Measurements from ENCODE around the gene NRP2. TPM values are rescaled to one million over a fixed set of nuclear protein-coding genes. Genes with fewer than 3 reads are reported as not detected.
A peak's percentile ranks its signal among the peaks of the same experiment; 100 is the strongest.

The NRP2 gene
- total and polyA plus RNA-seq, 2 donors: 6.4 to 11.7 TPM

GRCh38 chr2:205730191-205730590, 47.9 kb downstream of the NRP2 start:
- 80% methylated on average over 9 of the region's 9 CpGs for WGBS
- Histone ChIP-seq H3K36me3 (ENCODE audit: control insufficient read depth in 2 of 2, insufficient read depth in 2 of 2, low read length in 1 of 2) (peaks cover 0 to 2% of the 10 kb centered on the region in 2 donors), H3K27ac (ENCODE audit: low read depth in 1 of 2, low read length in 1 of 2) (no peak overlapping the region), H3K4me1 (ENCODE audit: control insufficient read depth in 2 of 2, insufficient read depth in 2 of 2, low read length in 2 of 2) (peaks cover 0 to 3% of the 10 kb centered on the region in 2 donors), H3K4me3 (ENCODE audit: low read length in 2 of 2) (no peak overlapping the region), H3K27me3 (ENCODE audit: control insufficient read depth in 2 of 2, insufficient read depth in 1 of 2, low read length in 1 of 2) (no peaks in the 10 kb centered on the region), H3K9me3 (ENCODE audit: control insufficient read depth in 2 of 2, insufficient read depth in 1 of 2, low read length in 1 of 2) (no peaks in the 10 kb centered on the region)
- no peak for DNase-seq (ENCODE audit: low read depth in 6 of 9, low spot score in 9 of 9)

GRCh38 chr2:205730701-205731582, 48.6 kb downstream of the NRP2 start:
- Histone ChIP-seq H3K9me3 (ENCODE audit: control insufficient read depth in 2 of 2, insufficient read depth in 1 of 2, low read length in 1 of 2) (no peaks in the 10 kb centered on the region), H3K4me3 (ENCODE audit: low read length in 2 of 2) (no peak overlapping the region), H3K4me1 (ENCODE audit: control insufficient read depth in 2 of 2, insufficient read depth in 2 of 2, low read length in 2 of 2) (peaks cover 0 to 3% of the 10 kb centered on the region in 2 donors), H3K27me3 (ENCODE audit: control insufficient read depth in 2 of 2, insufficient read depth in 1 of 2, low read length in 1 of 2) (no peaks in the 10 kb centered on the region), H3K36me3 (ENCODE audit: control insufficient read depth in 2 of 2, insufficient read depth in 2 of 2, low read length in 1 of 2) (peaks cover 0 to 2% of the 10 kb centered on the region in 2 donors), H3K27ac (ENCODE audit: low read depth in 1 of 2, low read length in 1 of 2) (no peak overlapping the region)
- no peak for DNase-seq (ENCODE audit: low read depth in 6 of 9, low spot score in 9 of 9)
- 93% methylated on average over 9 of the region's 9 CpGs for WGBS

- 93% methylated on average over 4 of the region's 4 CpGs for WGBS
- Histone ChIP-seq H3K27ac (ENCODE audit: low read depth in 1 of 2, low read length in 1 of 2) (no peak overlapping the region), H3K36me3 (ENCODE audit: control insufficient read depth in 2 of 2, insufficient read depth in 2 of 2, low read length in 1 of 2) (no peaks in the 10 kb centered on the region), H3K4me3 (ENCODE audit: low read length in 2 of 2) (no peak overlapping the region), H3K27me3 (ENCODE audit: control insufficient read depth in 2 of 2, insufficient read depth in 1 of 2, low read length in 1 of 2) (no peaks in the 10 kb centered on the region), H3K4me1 (ENCODE audit: control insufficient read depth in 2 of 2, insufficient read depth in 2 of 2, low read length in 2 of 2) (peaks cover 0 to 3% of the 10 kb centered on the region in 2 donors), H3K9me3 (ENCODE audit: control insufficient read depth in 2 of 2, insufficient read depth in 1 of 2, low read length in 1 of 2) (no peaks in the 10 kb centered on the region)
- no peak for DNase-seq (ENCODE audit: low read depth in 6 of 9, low spot score in 9 of 9)
These were observed 49.3 kb downstream of the NRP2 start for GRCh38 chr2:205731583-205731981.

- H3K9me3 ChIP-seq (ENCODE audit: control insufficient read depth in 2 of 2, insufficient read depth in 1 of 2, low read length in 1 of 2): no peaks in the 10 kb centered on the region
- peaks cover 0 to 3% of the 10 kb centered on the region in 2 donors for H3K4me1 ChIP-seq (ENCODE audit: control insufficient read depth in 2 of 2, insufficient read depth in 2 of 2, low read length in 2 of 2)
- no peaks in the 10 kb centered on the region for H3K36me3 ChIP-seq (ENCODE audit: control insufficient read depth in 2 of 2, insufficient read depth in 2 of 2, low read length in 1 of 2)
- H3K27me3 ChIP-seq (ENCODE audit: control insufficient read depth in 2 of 2, insufficient read depth in 1 of 2, low read length in 1 of 2): no peaks in the 10 kb centered on the region
- no peak for DNase-seq (ENCODE audit: low read depth in 6 of 9, low spot score in 9 of 9)
- no peak overlapping the region for H3K4me3 ChIP-seq (ENCODE audit: low read length in 2 of 2)
- no peak overlapping the region for H3K27ac ChIP-seq (ENCODE audit: low read depth in 1 of 2, low read length in 1 of 2)
- WGBS: 98% methylated on average over 9 of the region's 9 CpGs
These were observed 50.0 kb downstream of the NRP2 start for GRCh38 chr2:205732314-205732713.

GRCh38 chr2:205733082-205733481, 50.8 kb downstream of the NRP2 start:
- Histone ChIP-seq H3K9me3 (ENCODE audit: control insufficient read depth in 2 of 2, insufficient read depth in 1 of 2, low read length in 1 of 2) (no peaks in the 10 kb centered on the region), H3K4me1 (ENCODE audit: control insufficient read depth in 2 of 2, insufficient read depth in 2 of 2, low read length in 2 of 2) (peaks cover 0 to 3% of the 10 kb centered on the region in 2 donors), H3K27ac (ENCODE audit: low read depth in 1 of 2, low read length in 1 of 2) (no peak overlapping the region), H3K4me3 (ENCODE audit: low read length in 2 of 2) (no peak overlapping the region), H3K27me3 (ENCODE audit: control insufficient read depth in 2 of 2, insufficient read depth in 1 of 2, low read length in 1 of 2) (no peaks in the 10 kb centered on the region), H3K36me3 (ENCODE audit: control insufficient read depth in 2 of 2, insufficient read depth in 2 of 2, low read length in 1 of 2) (no peaks in the 10 kb centered on the region)
- 97% methylated on average over 9 of the region's 9 CpGs for WGBS
- DNase-seq (ENCODE audit: low read depth in 6 of 9, low spot score in 9 of 9): no peak

GRCh38 chr2:205733648-205734047, 51.3 kb downstream of the NRP2 start:
- Histone ChIP-seq H3K4me3 (ENCODE audit: low read length in 2 of 2) (no peak overlapping the region), H3K4me1 (ENCODE audit: control insufficient read depth in 2 of 2, insufficient read depth in 2 of 2, low read length in 2 of 2) (peaks cover 0 to 3% of the 10 kb centered on the region in 2 donors), H3K9me3 (ENCODE audit: control insufficient read depth in 2 of 2, insufficient read depth in 1 of 2, low read length in 1 of 2) (no peaks in the 10 kb centered on the region), H3K27ac (ENCODE audit: low read depth in 1 of 2, low read length in 1 of 2) (no peak overlapping the region), H3K27me3 (ENCODE audit: control insufficient read depth in 2 of 2, insufficient read depth in 1 of 2, low read length in 1 of 2) (no peaks in the 10 kb centered on the region), H3K36me3 (ENCODE audit: control insufficient read depth in 2 of 2, insufficient read depth in 2 of 2, low read length in 1 of 2) (no peaks in the 10 kb centered on the region)
- no peak for DNase-seq (ENCODE audit: low read depth in 6 of 9, low spot score in 9 of 9)
- 95% methylated on average over 14 of the region's 14 CpGs for WGBS

- WGBS: 73% methylated on average over 6 of the region's 6 CpGs
- Histone ChIP-seq H3K4me3 (ENCODE audit: low read length in 2 of 2) (no peak overlapping the region), H3K27ac (ENCODE audit: low read depth in 1 of 2, low read length in 1 of 2) (no peak overlapping the region), H3K9me3 (ENCODE audit: control insufficient read depth in 2 of 2, insufficient read depth in 1 of 2, low read length in 1 of 2) (no peaks in the 10 kb centered on the region), H3K4me1 (ENCODE audit: control insufficient read depth in 2 of 2, insufficient read depth in 2 of 2, low read length in 2 of 2) (peaks cover 0 to 3% of the 10 kb centered on the region in 2 donors), H3K36me3 (ENCODE audit: control insufficient read depth in 2 of 2, insufficient read depth in 2 of 2, low read length in 1 of 2) (no peaks in the 10 kb centered on the region), H3K27me3 (ENCODE audit: control insufficient read depth in 2 of 2, insufficient read depth in 1 of 2, low read length in 1 of 2) (no peaks in the 10 kb centered on the region)
- DNase-seq (ENCODE audit: low read depth in 6 of 9, low spot score in 9 of 9): peak in 1 of 9 donors; percentile 10
These were observed 52.2 kb downstream of the NRP2 start for GRCh38 chr2:205734436-205735037.

- no peak overlapping the region for H3K27ac ChIP-seq (ENCODE audit: low read depth in 1 of 2, low read length in 1 of 2)
- peaks cover 0 to 3% of the 10 kb centered on the region in 2 donors for H3K4me1 ChIP-seq (ENCODE audit: control insufficient read depth in 2 of 2, insufficient read depth in 2 of 2, low read length in 2 of 2)
- no peak for DNase-seq (ENCODE audit: low read depth in 6 of 9, low spot score in 9 of 9)
- peaks cover 0 to 5% of the 10 kb centered on the region in 2 donors for H3K36me3 ChIP-seq (ENCODE audit: control insufficient read depth in 2 of 2, insufficient read depth in 2 of 2, low read length in 1 of 2)
- 95% methylated on average over 15 of the region's 15 CpGs for WGBS
- H3K27me3 ChIP-seq (ENCODE audit: control insufficient read depth in 2 of 2, insufficient read depth in 1 of 2, low read length in 1 of 2): no peaks in the 10 kb centered on the region
- no peak overlapping the region for H3K4me3 ChIP-seq (ENCODE audit: low read length in 2 of 2)
- H3K9me3 ChIP-seq (ENCODE audit: control insufficient read depth in 2 of 2, insufficient read depth in 1 of 2, low read length in 1 of 2): no peaks in the 10 kb centered on the region
These were observed 56.0 kb downstream of the NRP2 start for GRCh38 chr2:205738117-205738968.
